ENCODE results near the gene GORAB.

GORAB gene

GRCh38 chr1:170491291-170491690, 40.7 kb upstream of the GORAB start:
- TF ChIP-seq, protein P1, sequence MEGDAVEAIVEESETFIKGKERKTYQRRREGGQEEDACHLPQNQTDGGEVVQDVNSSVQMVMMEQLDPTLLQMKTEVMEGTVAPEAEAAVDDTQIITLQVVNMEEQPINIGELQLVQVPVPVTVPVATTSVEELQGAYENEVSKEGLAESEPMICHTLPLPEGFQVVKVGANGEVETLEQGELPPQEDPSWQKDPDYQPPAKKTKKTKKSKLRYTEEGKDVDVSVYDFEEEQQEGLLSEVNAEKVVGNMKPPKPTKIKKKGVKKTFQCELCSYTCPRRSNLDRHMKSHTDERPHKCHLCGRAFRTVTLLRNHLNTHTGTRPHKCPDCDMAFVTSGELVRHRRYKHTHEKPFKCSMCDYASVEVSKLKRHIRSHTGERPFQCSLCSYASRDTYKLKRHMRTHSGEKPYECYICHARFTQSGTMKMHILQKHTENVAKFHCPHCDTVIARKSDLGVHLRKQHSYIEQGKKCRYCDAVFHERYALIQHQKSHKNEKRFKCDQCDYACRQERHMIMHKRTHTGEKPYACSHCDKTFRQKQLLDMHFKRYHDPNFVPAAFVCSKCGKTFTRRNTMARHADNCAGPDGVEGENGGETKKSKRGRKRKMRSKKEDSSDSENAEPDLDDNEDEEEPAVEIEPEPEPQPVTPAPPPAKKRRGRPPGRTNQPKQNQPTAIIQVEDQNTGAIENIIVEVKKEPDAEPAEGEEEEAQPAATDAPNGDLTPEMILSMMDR (IDR thresholded peaks at IDR 0.05; ENCODE audit: insufficient read depth, low read length, poor library complexity, severe bottlenecking), result no peak
- no peak for TF ChIP-seq EZH2phosphoT487 (conservative IDR thresholded peaks at IDR 0.05; ENCODE audit: low read length)
- Histone ChIP-seq H3K9me3 (ENCODE audit: insufficient read depth, low read length) (no peaks in the 10 kb centered on the region), H3K9ac (ENCODE audit: low read length) (no peak overlapping the region), H3K4me2 (ENCODE audit: low read depth, low read length, poor library complexity, severe bottlenecking) (no peak overlapping the region), H4K20me1 (ENCODE audit: low read depth, low read length) (no peaks in the 10 kb centered on the region), H3K79me2 (ENCODE audit: insufficient read depth, low read length) (no peaks in the 10 kb centered on the region), H3K9me2 (replicated peaks; ENCODE audit: insufficient read depth, low read length) (no peaks in the 10 kb centered on the region), H3K36me3 (ENCODE audit: low read length) (no peaks in the 10 kb centered on the region), H2AFZ (ENCODE audit: low read depth, low read length, severe bottlenecking) (no peak overlapping the region), H3K27me3 (ENCODE audit: low read length) (no peaks in the 10 kb centered on the region), H3F3A (ENCODE audit: insufficient read depth) (no peaks in the 10 kb centered on the region), H3K27ac (ENCODE audit: low read depth, low read length) (no peak overlapping the region), H3K4me3 (ENCODE audit: insufficient read depth, low read length, poor library complexity, severe bottlenecking) (no peak overlapping the region)

DNA sequence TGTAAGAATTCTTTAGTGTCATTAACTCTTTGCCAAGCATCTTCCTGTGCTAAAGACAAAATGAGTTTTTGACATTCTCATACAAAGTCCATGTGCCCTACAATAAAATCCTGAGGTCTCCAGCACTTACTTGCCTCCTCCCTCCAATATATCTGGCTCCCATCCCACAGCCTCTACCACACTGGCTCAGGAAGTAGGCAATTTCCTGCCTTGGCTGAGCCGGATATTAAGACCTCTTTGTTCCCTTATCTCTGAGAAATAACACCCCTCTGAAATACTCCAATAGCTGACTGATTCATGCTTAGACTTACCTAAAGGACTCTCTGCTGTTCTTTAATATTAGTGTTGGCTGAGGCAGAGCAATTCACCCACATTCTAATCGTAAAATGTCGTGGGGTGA, 37.6 kb upstream of the GORAB start:
- no peaks in the 10 kb centered on the region for H3K79me2 ChIP-seq (ENCODE audit: insufficient read depth, low read length)
- no peak overlapping the region for H3K4me2 ChIP-seq (ENCODE audit: low read depth, low read length, poor library complexity, severe bottlenecking)
- H3K9ac ChIP-seq (ENCODE audit: low read length), result no peak overlapping the region
- H3K27ac ChIP-seq (ENCODE audit: low read depth, low read length), result no peak overlapping the region
- H2AFZ ChIP-seq (ENCODE audit: low read depth, low read length, severe bottlenecking), result no peak overlapping the region
- H3K36me3 ChIP-seq (ENCODE audit: low read length), result no peaks in the 10 kb centered on the region
- no peaks in the 10 kb centered on the region for H3K9me3 ChIP-seq (ENCODE audit: insufficient read depth, low read length)
- H4K20me1 ChIP-seq (ENCODE audit: low read depth, low read length), result no peaks in the 10 kb centered on the region
- H3K9me2 ChIP-seq (replicated peaks; ENCODE audit: insufficient read depth, low read length), result no peaks in the 10 kb centered on the region
- TF ChIP-seq, protein P1 (IDR thresholded peaks at IDR 0.05; ENCODE audit: insufficient read depth, low read length, poor library complexity, severe bottlenecking), result no peak
- TF ChIP-seq EZH2phosphoT487 (conservative IDR thresholded peaks at IDR 0.05; ENCODE audit: low read length), result no peak
- H3K27me3 ChIP-seq (ENCODE audit: low read length), result no peaks in the 10 kb centered on the region
- H3K4me3 ChIP-seq (ENCODE audit: insufficient read depth, low read length, poor library complexity, severe bottlenecking), result no peak overlapping the region
- no peaks in the 10 kb centered on the region for H3F3A ChIP-seq (ENCODE audit: insufficient read depth)

DNA sequence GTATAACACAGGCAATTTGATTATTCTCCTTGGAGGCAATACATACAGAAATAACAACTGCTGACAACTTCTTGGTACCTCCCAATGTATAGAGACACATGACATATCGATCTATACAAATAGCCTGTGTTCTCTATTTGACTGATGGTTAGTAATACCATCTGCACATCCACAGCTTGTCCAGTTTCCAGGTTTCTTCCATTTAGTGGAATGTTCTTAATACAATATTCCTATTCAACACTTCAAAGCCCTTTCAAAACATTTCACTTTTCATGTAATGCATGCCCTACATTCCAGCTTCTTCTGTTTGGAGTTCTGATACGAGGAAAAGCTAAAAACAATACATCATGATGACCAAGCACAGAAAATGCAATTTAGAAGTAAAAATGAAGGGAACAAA, 37.0 kb upstream of the GORAB start:
- Histone ChIP-seq H3K9me2 (replicated peaks; ENCODE audit: insufficient read depth, low read length) (no peaks in the 10 kb centered on the region; the same call in 1 of the 2 replicates), H3K27ac (ENCODE audit: low read depth, low read length) (no peak overlapping the region), H3K36me3 (ENCODE audit: low read length) (no peaks in the 10 kb centered on the region), H3K4me2 (ENCODE audit: low read depth, low read length, poor library complexity, severe bottlenecking) (no peak overlapping the region), H3K79me2 (ENCODE audit: insufficient read depth, low read length) (no peaks in the 10 kb centered on the region), H3K9ac (ENCODE audit: low read length) (no peak overlapping the region), H3K4me3 (ENCODE audit: insufficient read depth, low read length, poor library complexity, severe bottlenecking) (no peak overlapping the region), H3K27me3 (ENCODE audit: low read length) (no peaks in the 10 kb centered on the region), H3K9me3 (ENCODE audit: insufficient read depth, low read length) (no peaks in the 10 kb centered on the region), H3F3A (ENCODE audit: insufficient read depth) (no peaks in the 10 kb centered on the region), H2AFZ (ENCODE audit: low read depth, low read length, severe bottlenecking) (no peak overlapping the region), H4K20me1 (ENCODE audit: low read depth, low read length) (no peaks in the 10 kb centered on the region)
- no peak for TF ChIP-seq EZH2phosphoT487 (conservative IDR thresholded peaks at IDR 0.05; ENCODE audit: low read length)
- TF ChIP-seq, protein P1 (IDR thresholded peaks at IDR 0.05; ENCODE audit: insufficient read depth, low read length, poor library complexity, severe bottlenecking), result no peak

All from SU-DHL-6 (cell line).